Prostate gland (tissue), 2 donors: Measurements from ENCODE around the gene LDLRAD4.

Source experiments
- CTCF ChIP-seq, 4 experiments: fragments of 200-600 bp in 2 of 4; fragments of 450-650 bp in 2 of 4; sonication (generic) in 2 of 4; IDR thresholded peaks; 1 replicate in 3 of 4; 2 replicates in 1 of 4; pipeline ENCODE4 v1.5.1; 2016 to 2019; ENCODE audit warnings: antibody characterized with exemption in 4 of 4, mild to moderate bottlenecking in 2 of 4, moderate library complexity in 2 of 4
- POLR2AphosphoS5 ChIP-seq: sonication (generic); formaldehyde crosslinking; IDR thresholded peaks from one replicate; pipeline ENCODE4 v1.6.1; 2017; ENCODE audit warnings: antibody characterized with exemption

- TF ChIP-seq CTCF (IDR thresholded peaks at IDR 0.05) (no peak), POLR2AphosphoS5 (no peak)
Measured at GRCh38 chr18:13534631-13535030, 316.1 kb downstream of the LDLRAD4 start.
